ENCODE results near the gene GDNF. TPM values are rescaled to one million over a fixed set of nuclear protein-coding genes. Genes with fewer than 3 reads are reported as not detected.

GDNF gene
- total and polyA plus RNA-seq, 2 experiments from 2014 or later, result 0.13 to 0.17 TPM

- Histone ChIP-seq H2AFZ (no peak overlapping the region), H3K4me2 (no peak overlapping the region)
- ATAC-seq, result no peak
Measured at GRCh38 chr5:37771731-37772130, 68.1 kb downstream of the GDNF start.

More at GRCh38 chr5:37771731-37772130, 68.1 kb downstream of the GDNF start:
- TF ChIP-seq POLR2AphosphoS5 (IDR thresholded peaks at IDR 0.05; ENCODE audit: low read depth) (no peak), STAT1 (IDR thresholded peaks at IDR 0.05; ENCODE audit: unreplicated experiment) (no peak), CTCF (conservative IDR thresholded peaks at IDR 0.05; ENCODE audit: low read depth in 2 of 2) (no peak), ZNF331 (CRISPR knock-in tag; IDR thresholded peaks at IDR 0.05; ENCODE audit: low read depth) (no peak), ZNF114 (CRISPR knock-in tag; IDR thresholded peaks at IDR 0.05) (no peak), REST (IDR thresholded peaks at IDR 0.05; ENCODE audit: unreplicated experiment) (no peak), ETS1 (IDR thresholded peaks at IDR 0.05) (no peak), EZH2 (IDR thresholded peaks at IDR 0.05; ENCODE audit: low read depth, unreplicated experiment) (no peak), JUNB (IDR thresholded peaks at IDR 0.05; ENCODE audit: unreplicated experiment) (no peak), ZNF462 (CRISPR knock-in tag; IDR thresholded peaks at IDR 0.05) (no peak), EZH2phosphoT487 (IDR thresholded peaks at IDR 0.05; ENCODE audit: unreplicated experiment) (no peak), CREB1 (CRISPR knock-in tag; IDR thresholded peaks at IDR 0.05; ENCODE audit: low read depth) (no peak)
- Histone ChIP-seq H4K20me1 (replicated peaks; ENCODE audit: insufficient read depth) (no peaks in the 10 kb centered on the region), H3K79me2 (replicated peaks; ENCODE audit: insufficient read depth) (no peaks in the 10 kb centered on the region), H3K4me3 (no peak overlapping the region), H3K27me3 (ENCODE audit: insufficient read depth) (no peaks in the 10 kb centered on the region), H3K36me3 (ENCODE audit: insufficient read depth) (no peaks in the 10 kb centered on the region), H3K4me1 (ENCODE audit: insufficient read depth) (no peaks in the 10 kb centered on the region), H3K9me2 (ENCODE audit: insufficient read depth) (peaks cover 9% of the 10 kb centered on the region; the same call in 1 of the 2 replicates), H3F3A (replicated peaks; ENCODE audit: low read depth) (no peaks in the 10 kb centered on the region), H3K27ac (ENCODE audit: low read depth) (no peak overlapping the region)
- H3K27ac Mint-ChIP-seq, result no peak overlapping the region
- peaks cover 16% of the 10 kb centered on the region; the same call in 2 of the 3 replicates for H3K36me3 Mint-ChIP-seq (ENCODE audit: low read depth)
- H3K4me3 Mint-ChIP-seq, result no peak overlapping the region
- H3K9me3 Mint-ChIP-seq, result peaks cover 22% of the 10 kb centered on the region
- H3K4me1 Mint-ChIP-seq, result no peaks in the 10 kb centered on the region
- no peak for DNase-seq (ENCODE audit: low spot score)
- H3K27me3 Mint-ChIP-seq (ENCODE audit: insufficient read depth, low read depth, poor library complexity), result peaks cover 2% of the 10 kb centered on the region
